Stomach (tissue), 4 donors: ENCODE data around the gene PFKP.

Source experiments
- CTCF ChIP-seq, 7 experiments: fragments of 450-650 bp in 4 of 7; fragments of 200-600 bp in 3 of 7; sonication (generic) in 3 of 7; IDR thresholded peaks; one replicate each; pipeline ENCODE4 v1.5.1; 2016 to 2019; ENCODE audit warnings: antibody characterized with exemption in 7 of 7, control low read depth in 2 of 7, mild to moderate bottlenecking in 1 of 7
- EP300 ChIP-seq: sonication (generic); formaldehyde crosslinking; IDR thresholded peaks from one replicate; pipeline ENCODE4 v1.6.1; 2017; ENCODE audit warnings: antibody characterized with exemption
- POLR2A ChIP-seq, 4 donors: fragments of 450-650 bp; IDR thresholded peaks; one replicate each; pipeline ENCODE4 v1.6.1; 2016; ENCODE audit warnings: antibody characterized with exemption in 4 of 4, control low read depth in 2 of 4, mild to moderate bottlenecking in 1 of 4, moderate library complexity in 1 of 4

- no peak for TF ChIP-seq EP300
- no peak for TF ChIP-seq POLR2A (IDR thresholded peaks at IDR 0.05)
- TF ChIP-seq CTCF (IDR thresholded peaks at IDR 0.05), result no peak
Observed at GRCh38 chr10:3060481-3060889, 6.9 kb upstream of the PFKP start.
